K562 (cell line): ENCODE data around the gene LDLRAD3. TPM values are rescaled to one million over a fixed set of nuclear protein-coding genes. Genes with fewer than 3 reads are reported as not detected.
A peak's percentile ranks its signal among the peaks of the same experiment; 100 is the strongest.

Source experiments
- ATAC-seq: fragments of 200-7000 bp; cut with Tn5 transposase; 3 replicates; pipeline ENCODE4 v1.9.1; 2020; ENCODE audit warnings: moderate library complexity
- BruUV-seq: library from RNA; stranded (reverse); fragments of 400-500 nt; replicated peaks from 2 replicates; lab custom pipeline; 2021; lab: Mats Ljungman, UMichigan
- CTCF ChIA-PET: fragments of 300-600 bp; formaldehyde crosslinking; extraction: SDS; loops from one replicate; lab custom pipeline; 2021; ENCODE audit warnings: low intra/inter-chr PET ratio; lab: Yijun Ruan, JAX
- POLR2A ChIA-PET: fragments of 300-600, 350-650 bp; sonication (Branson Sonifier 250); formaldehyde crosslinking; extraction: SDS; loops from one replicate; lab custom pipeline; 2021; ENCODE audit warnings: antibody characterized with exemption, inconsistent platforms; lab: Yijun Ruan, JAX
- DNase-seq, 4 experiments: peaks; one replicate each; pipeline versions ENCODE4 v3.0.0 to v3.0.0-alpha.2; 2011 to 2018; ENCODE audit warnings: low spot score in 3 of 4, mixed read lengths in 3 of 4; ENCODE audit errors: extremely low read depth in 1 of 4
- FAIRE-seq: peaks from 2 replicates; lab custom pipeline; 2011; peaks lifted over from hg19 to GRCh38; lab: Jason Lieb, UNC
- H2AFZ ChIP-seq: 2 replicates; pipeline ENCODE4 v1.6.0; 2011; ENCODE audit warnings: low read depth, low read length, control low read depth, inconsistent platforms
- H3K27ac ChIP-seq: fragments of 200-600 bp; 3 replicates; pipeline ENCODE4 v1.8.0; 2011; ENCODE audit warnings: low read depth, mild to moderate bottlenecking, control low read depth, inconsistent platforms, low read length, moderate library complexity, mixed read lengths; ENCODE audit errors: extremely low read depth
- H3K27me3 ChIP-seq, 2 experiments: fragments of 300-600 bp in 1 of 2; 2 replicates in 1 of 2; 3 replicates in 1 of 2; pipeline versions ENCODE4 v1.6.0 to v1.8.0; 2011; ENCODE audit warnings: inconsistent platforms in 2 of 2, low read length in 2 of 2, mild to moderate bottlenecking in 1 of 2, mixed read lengths in 1 of 2, moderate library complexity in 1 of 2; ENCODE audit not compliant: control insufficient read depth in 2 of 2, insufficient read depth in 2 of 2
- H3K36me3 ChIP-seq: fragments of 300-600 bp; 3 replicates; pipeline ENCODE4 v1.8.0; 2011; ENCODE audit warnings: mild to moderate bottlenecking, low read length, inconsistent platforms; ENCODE audit not compliant: control insufficient read depth, insufficient read depth
- H3K4me1 ChIP-seq, 2 experiments: fragments of 200-600 bp in 1 of 2; replicated peaks in 1 of 2; 2 replicates in 1 of 2; 3 replicates in 1 of 2; pipeline versions ENCODE4 v1.5.1 to v1.8.0; 2011; ENCODE audit warnings: inconsistent platforms in 2 of 2, low read length in 2 of 2, mild to moderate bottlenecking in 1 of 2, mixed read lengths in 1 of 2, moderate library complexity in 1 of 2; ENCODE audit not compliant: control insufficient read depth in 2 of 2, insufficient read depth in 2 of 2
- H3K4me2 ChIP-seq: 2 replicates; pipeline ENCODE4 v1.6.1; 2011; ENCODE audit warnings: low read length, control low read depth, inconsistent platforms, mixed read lengths; ENCODE audit not compliant: insufficient read depth
- H3K4me3 ChIP-seq: fragments of 200-600 bp; sonication (generic), shearing (Covaris generic); 2 replicates; pipeline ENCODE4 v1.5.1; 2016; ENCODE audit warnings: control low read depth, inconsistent platforms
- H3K79me2 ChIP-seq: fragments of 200-600 bp; 3 replicates; pipeline ENCODE4 v1.8.0; 2011; ENCODE audit warnings: low read length, inconsistent platforms; ENCODE audit not compliant: control insufficient read depth, insufficient read depth
- H3K9ac ChIP-seq, 2 experiments: 2 replicates each; pipeline versions ENCODE4 v1.6.0 to v1.6.1; 2011; ENCODE audit warnings: low read depth in 2 of 2, low read length in 2 of 2, control low read depth in 1 of 2, inconsistent platforms in 1 of 2, mild to moderate bottlenecking in 1 of 2, mixed read lengths in 1 of 2; ENCODE audit not compliant: insufficient read depth in 1 of 2
- H3K9me1 ChIP-seq: one replicate; pipeline ENCODE4 v1.6.0; 2011; ENCODE audit warnings: inconsistent platforms, mild to moderate bottlenecking, low read length, moderate library complexity; ENCODE audit not compliant: control insufficient read depth, insufficient read depth
- H3K9me3 ChIP-seq: replicated peaks from 2 replicates; pipeline ENCODE4 v1.5.1; 2011; ENCODE audit warnings: low read depth, low read length, inconsistent platforms; ENCODE audit not compliant: control insufficient read depth, insufficient read depth
- H4K20me1 ChIP-seq: replicated peaks from 2 replicates; pipeline ENCODE4 v1.6.1; 2011; ENCODE audit warnings: low read length, inconsistent platforms, mixed read lengths; ENCODE audit not compliant: control insufficient read depth, insufficient read depth
- HDAC3 ChIP-seq: fragments of 450-650 bp; IDR thresholded peaks from 2 replicates; pipeline ENCODE4 v1.6.1; 2018; ENCODE audit warnings: borderline replicate concordance, mild to moderate bottlenecking, moderate library complexity; ENCODE audit not compliant: partially characterized antibody
- NFXL1 ChIP-seq: fragments of 450-650 bp; formaldehyde crosslinking; IDR thresholded peaks from 2 replicates; pipeline ENCODE4 v1.4.0; 2021; ENCODE audit warnings: mild to moderate bottlenecking
- SFPQ ChIP-seq: fragments of 200-400 bp; formaldehyde crosslinking; IDR thresholded peaks from 2 replicates; pipeline ENCODE4 v1.6.1; 2017; ENCODE audit warnings: mild to moderate bottlenecking, low read depth, low read length, moderate library complexity
- TAF9B ChIP-seq: fragments of 450-650 bp; IDR thresholded peaks from 2 replicates; pipeline ENCODE4 v1.6.1; 2018; ENCODE audit warnings: mild to moderate bottlenecking; ENCODE audit not compliant: partially characterized antibody
- ZBED1 ChIP-seq: IDR thresholded peaks from 2 replicates; pipeline ENCODE4 v1.6.1; 2014
- ZBTB5 ChIP-seq: fragments of 450-650 bp; IDR thresholded peaks from 2 replicates; pipeline ENCODE4 v1.6.1; 2017; ENCODE audit warnings: antibody characterized with exemption
- WGBS: fragments of 100-300 bp; shearing (Covaris generic); methylation state at CpG from one replicate; pipeline ENCODE4 v1.1.6; 2016; ENCODE audit warnings: low coverage, mixed read lengths; ENCODE audit not compliant: insufficient coverage; ENCODE audit errors: missing lambda C conversion rate; 5-methylcytosine and 5-hydroxymethylcytosine counted together
- in situ Hi-C: fragments of 300-500 bp; cut with MboI; formaldehyde crosslinking; loops from 4 replicates; pipeline ENCODE4 v1.15.0; 2018; ENCODE audit warnings: inconsistent platforms, mixed read lengths
- intact Hi-C: fragments of 100-400 bp; cut with micrococcal nuclease; formaldehyde crosslinking; loops from 2 replicates; pipeline ENCODE4 v1.14.2; 2022
- polyA plus RNA-seq, 8 experiments: library from polyadenylated mRNA; depleted of rRNA in 4 of 8; stranded (reverse) in 5 of 8; unstranded in 3 of 8; fragments of >200 nt; fragmentation: Nextera tagmentation in 2 of 8; fragmentation: Illumina TruSeq in 1 of 8; extraction: Ambion mirVana in 2 of 8; extraction: Trizol in 1 of 8; gene quantifications; 2 replicates each; pipeline versions ENCODE4 v1.2.1 to v1.2.3, GENCODE V29; 2011 to 2014; ENCODE audit warnings: inconsistent platforms in 1 of 8, missing spikeins in 1 of 8
- total RNA-seq, 7 experiments: library from RNA; depleted of rRNA in 6 of 7; stranded (reverse); fragments of >200 nt in 6 of 7; fragmentation: Illumina TruSeq in 2 of 7; extraction: Trizol in 2 of 7; gene quantifications; 2 replicates each; pipeline versions ENCODE4 v1.2.1 to v1.2.3, GENCODE V29; 2011 to 2021; ENCODE audit warnings: low replicate concordance in 1 of 7
- TF ChIP-seq, protein P1 (sequence below), 3 experiments: IDR thresholded peaks in 2 of 3; conservative IDR thresholded peaks in 1 of 3; 2 replicates each; pipeline ENCODE4 v1.5.1; 2011 to 2012; ENCODE audit warnings: low read length in 3 of 3, mild to moderate bottlenecking in 3 of 3, control low read depth in 2 of 3, improper control_type of control experiment in 1 of 3, inconsistent platforms in 1 of 3, low read depth in 1 of 3, mixed read lengths in 1 of 3, moderate library complexity in 1 of 3; ENCODE audit not compliant: insufficient read depth in 2 of 3
- TF ChIP-seq, protein P2 (sequence below): fragments of 450-650 bp; IDR thresholded peaks from 2 replicates; pipeline ENCODE4 v1.6.1; 2016; ENCODE audit warnings: borderline replicate concordance

Gene LDLRAD3
- total and polyA plus RNA-seq, 9 of the 15 experiments (the other 6 are each of a cell fraction or from before 2014, with no cell fraction given), result 0.73 to 7.2 (median 3.5) TPM

GRCh38 chr11:36258730-36259360 is 315.0 kb downstream of the LDLRAD3 start:
- H3K9me1 ChIP-seq, result peaks cover 2% of the 10 kb centered on the region
- BruUV-seq, result no TSS peak
- H3K36me3 ChIP-seq, result no peaks in the 10 kb centered on the region
- DNase-seq, result peak; percentile 25 to 64 (median 42)
- in situ Hi-C loops, result no loop called here
- no peak overlapping the region for H3K4me2 ChIP-seq
- intact Hi-C loops, result loop anchor here (1.0 to 5.0 kb wide), 5 partner anchors 92 to 642 kb away; no protein-coding TSS in a partner anchor
- H3K79me2 ChIP-seq, result no peaks in the 10 kb centered on the region
- POLR2A ChIA-PET, result interaction anchor here (0.8 to 1.2 kb wide), 4 partner anchors 9 to 106 kb away, joined by 3 to 4 read pairs (median 4); no protein-coding TSS in a partner anchor
- H3K27ac ChIP-seq, result no peak overlapping the region
- 1% methylated on average over 12 of the region's 12 CpGs for whole genome bisulfite sequencing
- peaks cover 5 to 22% of the 10 kb centered on the region in 2 experiments; a peak in 4 of 5 replicates for H3K27me3 ChIP-seq
- no peak overlapping the region for H3K9ac ChIP-seq
- no peaks in the 10 kb centered on the region for H4K20me1 ChIP-seq
- peak overlapping the region; percentile 51; the same call in 1 of the 2 replicates for H2AFZ ChIP-seq
- FAIRE-seq, result peak; percentile 75
- ATAC-seq, result peak; percentile 96
- no peak overlapping the region for H3K4me3 ChIP-seq
- no peaks in the 10 kb centered on the region for H3K4me1 ChIP-seq
- H3K9me3 ChIP-seq, result no peaks in the 10 kb centered on the region
- CTCF ChIA-PET, result interaction anchor here (0.7 to 1.4 kb wide), 3 partner anchors 337 to 642 kb away, joined by 3 to 5 read pairs (median 3); no protein-coding TSS in a partner anchor
- TF ChIP-seq HDAC3 (no peak), ZBTB5 (no peak), SFPQ (no peak), ZBED1 (no peak), NFXL1 (CRISPR knock-in tag) (no peak), TAF9B (no peak)
- TF ChIP-seq, protein P1, sequence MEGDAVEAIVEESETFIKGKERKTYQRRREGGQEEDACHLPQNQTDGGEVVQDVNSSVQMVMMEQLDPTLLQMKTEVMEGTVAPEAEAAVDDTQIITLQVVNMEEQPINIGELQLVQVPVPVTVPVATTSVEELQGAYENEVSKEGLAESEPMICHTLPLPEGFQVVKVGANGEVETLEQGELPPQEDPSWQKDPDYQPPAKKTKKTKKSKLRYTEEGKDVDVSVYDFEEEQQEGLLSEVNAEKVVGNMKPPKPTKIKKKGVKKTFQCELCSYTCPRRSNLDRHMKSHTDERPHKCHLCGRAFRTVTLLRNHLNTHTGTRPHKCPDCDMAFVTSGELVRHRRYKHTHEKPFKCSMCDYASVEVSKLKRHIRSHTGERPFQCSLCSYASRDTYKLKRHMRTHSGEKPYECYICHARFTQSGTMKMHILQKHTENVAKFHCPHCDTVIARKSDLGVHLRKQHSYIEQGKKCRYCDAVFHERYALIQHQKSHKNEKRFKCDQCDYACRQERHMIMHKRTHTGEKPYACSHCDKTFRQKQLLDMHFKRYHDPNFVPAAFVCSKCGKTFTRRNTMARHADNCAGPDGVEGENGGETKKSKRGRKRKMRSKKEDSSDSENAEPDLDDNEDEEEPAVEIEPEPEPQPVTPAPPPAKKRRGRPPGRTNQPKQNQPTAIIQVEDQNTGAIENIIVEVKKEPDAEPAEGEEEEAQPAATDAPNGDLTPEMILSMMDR (IDR thresholded peaks at IDR 0.05 in 2 of 3, conservative IDR thresholded peaks at IDR 0.05 in 1 of 3; ENCODE audit: insufficient read depth in 2 of 3, low read depth in 1 of 3, low read length in 3 of 3), result peak; percentile 61 to 79 (median 75)
- TF ChIP-seq, protein P2, sequence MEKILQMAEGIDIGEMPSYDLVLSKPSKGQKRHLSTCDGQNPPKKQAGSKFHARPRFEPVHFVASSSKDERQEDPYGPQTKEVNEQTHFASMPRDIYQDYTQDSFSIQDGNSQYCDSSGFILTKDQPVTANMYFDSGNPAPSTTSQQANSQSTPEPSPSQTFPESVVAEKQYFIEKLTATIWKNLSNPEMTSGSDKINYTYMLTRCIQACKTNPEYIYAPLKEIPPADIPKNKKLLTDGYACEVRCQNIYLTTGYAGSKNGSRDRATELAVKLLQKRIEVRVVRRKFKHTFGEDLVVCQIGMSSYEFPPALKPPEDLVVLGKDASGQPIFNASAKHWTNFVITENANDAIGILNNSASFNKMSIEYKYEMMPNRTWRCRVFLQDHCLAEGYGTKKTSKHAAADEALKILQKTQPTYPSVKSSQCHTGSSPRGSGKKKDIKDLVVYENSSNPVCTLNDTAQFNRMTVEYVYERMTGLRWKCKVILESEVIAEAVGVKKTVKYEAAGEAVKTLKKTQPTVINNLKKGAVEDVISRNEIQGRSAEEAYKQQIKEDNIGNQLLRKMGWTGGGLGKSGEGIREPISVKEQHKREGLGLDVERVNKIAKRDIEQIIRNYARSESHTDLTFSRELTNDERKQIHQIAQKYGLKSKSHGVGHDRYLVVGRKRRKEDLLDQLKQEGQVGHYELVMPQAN, result no peak
